GM12891 (cell line): ENCODE measurements around the gene FBXO44.

Source experiments
- DNase-seq: peaks from one replicate; pipeline ENCODE4 v3.0.0; 2011; ENCODE audit warnings: low spot score; ENCODE audit not compliant: insufficient read length
- FAIRE-seq: peaks from 2 replicates; lab custom pipeline; 2011; peaks lifted over from hg19 to GRCh38; lab: Jason Lieb, UNC
- PAX5 ChIP-seq: IDR thresholded peaks from 2 replicates; pipeline ENCODE4 v1.6.1; 2011; ENCODE audit warnings: low read length, moderate library complexity, mild to moderate bottlenecking; ENCODE audit not compliant: insufficient read depth, severe bottlenecking
- POLR2A ChIP-seq: IDR thresholded peaks from 2 replicates; pipeline ENCODE4 v1.6.1; 2011; ENCODE audit warnings: low read depth, low read length, control low read depth
- POLR2AphosphoS5 ChIP-seq: IDR thresholded peaks from 2 replicates; pipeline ENCODE4 v1.6.1; 2011; ENCODE audit warnings: low read depth, low read length, control low read depth
- POU2F2 ChIP-seq: IDR thresholded peaks from 2 replicates; pipeline ENCODE4 v1.6.1; 2011; ENCODE audit warnings: low read depth, mild to moderate bottlenecking, control low read depth, low read length, moderate library complexity
- SPI1 ChIP-seq: IDR thresholded peaks from 2 replicates; pipeline ENCODE4 v1.6.1; 2011; ENCODE audit warnings: low read depth, low read length, control low read depth
- TAF1 ChIP-seq: IDR thresholded peaks from 2 replicates; pipeline ENCODE4 v1.6.1; 2011; ENCODE audit warnings: low read depth, low read length, control low read depth

Gene FBXO44

DNA sequence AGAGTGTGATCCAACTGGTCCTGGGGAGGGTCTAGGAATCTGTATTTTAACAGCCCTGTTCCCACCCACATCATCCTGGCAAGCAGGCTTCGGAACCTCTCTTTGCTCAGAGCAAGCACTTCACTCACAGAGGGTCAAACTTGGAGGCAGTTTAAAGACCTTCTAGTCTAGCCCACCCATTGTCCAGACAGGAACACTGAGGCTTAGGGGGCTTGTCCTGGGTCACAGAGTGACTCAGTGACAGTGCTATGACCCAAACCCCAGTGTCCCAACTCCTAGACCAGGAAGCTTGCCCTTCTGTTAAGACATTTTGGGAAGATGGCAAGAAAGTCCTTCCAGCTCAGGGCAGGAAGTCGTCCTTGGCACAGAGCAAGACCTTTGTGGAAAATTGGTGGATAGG, 36.9 kb upstream of the FBXO44 start:
- TF ChIP-seq PAX5 (no peak), POLR2A (no peak), POLR2AphosphoS5 (no peak), POU2F2 (no peak), SPI1 (no peak), TAF1 (no peak)
- no peak for FAIRE-seq

DNA sequence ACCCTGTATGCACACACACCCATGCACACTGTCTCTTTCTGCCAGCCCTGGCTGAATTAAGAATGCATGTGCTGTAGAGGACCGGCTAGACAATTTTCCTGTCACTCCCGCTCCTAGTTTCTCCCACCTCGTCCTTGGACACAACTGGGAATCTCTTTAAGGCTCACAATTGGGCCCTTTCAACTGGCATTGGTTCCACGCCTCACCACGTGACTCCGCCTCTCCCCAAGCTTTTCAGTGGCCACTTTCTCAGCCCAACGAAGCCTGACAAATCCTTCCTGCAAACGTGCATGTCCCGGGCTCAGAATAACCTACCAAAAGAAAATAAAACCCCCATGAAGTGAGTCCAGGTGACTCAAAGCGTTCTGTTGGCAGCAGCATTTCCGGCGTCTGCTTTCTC, 34.3 kb upstream of the FBXO44 start:
- TF ChIP-seq TAF1: no peak
- TF ChIP-seq POLR2AphosphoS5: no peak
- no peak for TF ChIP-seq SPI1
- no peak for TF ChIP-seq POLR2A
- TF ChIP-seq POU2F2: no peak
- no peak for TF ChIP-seq PAX5
- no peak for FAIRE-seq
- no peak for DNase-seq

More for the DNA sequence above, 36.9 kb upstream of the FBXO44 start:
- no peak for DNase-seq

DNA sequence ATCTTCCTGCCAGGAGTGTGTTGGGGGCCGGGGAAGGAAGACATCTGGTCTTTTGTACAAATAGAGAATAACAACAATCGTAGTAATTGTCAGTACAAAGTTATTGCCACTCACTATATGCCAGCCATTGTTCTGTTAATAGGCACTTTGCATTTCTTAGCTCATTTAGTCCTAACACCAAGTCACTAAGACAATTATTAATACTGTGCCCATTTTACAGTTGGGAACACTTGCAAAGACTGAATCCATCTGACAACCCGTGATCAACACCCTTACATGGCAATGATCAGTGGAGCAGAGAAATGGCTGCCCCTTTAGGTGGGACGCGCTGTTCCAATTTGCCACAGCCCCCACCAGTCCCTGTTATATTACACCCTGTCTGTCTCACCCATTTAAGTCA, 33.8 kb upstream of the FBXO44 start:
- DNase-seq: no peak
- TF ChIP-seq POLR2A: no peak
- no peak for TF ChIP-seq POU2F2
- no peak for TF ChIP-seq TAF1
- TF ChIP-seq PAX5: no peak
- TF ChIP-seq SPI1: no peak
- TF ChIP-seq POLR2AphosphoS5: no peak
- FAIRE-seq: no peak

DNA sequence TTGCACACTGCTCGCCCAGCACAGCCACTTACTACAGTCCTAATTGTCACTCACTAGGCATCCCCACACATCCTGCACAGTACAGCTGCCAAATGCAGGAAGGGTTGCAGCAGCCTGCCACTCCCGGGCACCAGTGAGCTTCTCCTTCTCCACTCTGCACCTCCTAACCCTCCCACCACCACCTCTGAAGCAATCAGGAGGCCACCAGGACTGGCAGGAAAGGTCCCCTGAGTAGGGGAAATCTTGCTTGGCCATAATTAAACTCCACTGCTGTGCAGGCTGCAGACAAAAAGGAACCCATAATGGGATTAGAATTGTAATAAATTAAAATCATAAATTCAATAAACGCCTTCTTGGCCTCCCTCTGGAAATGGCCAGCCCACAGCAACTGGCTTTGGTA, 32.3 kb upstream of the FBXO44 start:
- TF ChIP-seq TAF1 (no peak), PAX5 (no peak), SPI1 (no peak), POLR2A (no peak), POU2F2 (no peak), POLR2AphosphoS5 (no peak)
- DNase-seq (no peak), FAIRE-seq (no peak)

DNA sequence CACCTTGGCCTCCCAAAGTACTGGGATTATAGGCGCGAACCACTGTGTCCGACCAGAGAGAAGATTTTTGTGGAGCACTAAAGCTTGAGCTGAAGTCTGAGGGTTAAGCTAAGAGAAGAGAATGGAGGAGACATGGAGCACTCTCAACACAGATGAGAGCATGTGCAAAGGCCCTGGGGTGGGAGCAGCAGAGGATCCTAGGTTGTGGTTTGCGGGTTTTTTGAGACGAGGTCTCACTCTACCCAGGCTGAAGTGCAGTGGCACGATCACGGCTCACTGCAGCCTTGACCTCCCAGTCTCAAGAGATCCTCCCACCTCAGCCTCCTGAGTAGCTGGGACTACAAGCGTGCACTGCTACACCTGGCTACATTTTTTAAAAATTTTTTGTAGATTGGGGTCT, 31.0 kb upstream of the FBXO44 start:
- DNase-seq: no peak
- TF ChIP-seq TAF1 (no peak), POLR2AphosphoS5 (no peak), POU2F2 (no peak), SPI1 (no peak), POLR2A (no peak), PAX5 (no peak)
- no peak for FAIRE-seq

DNA sequence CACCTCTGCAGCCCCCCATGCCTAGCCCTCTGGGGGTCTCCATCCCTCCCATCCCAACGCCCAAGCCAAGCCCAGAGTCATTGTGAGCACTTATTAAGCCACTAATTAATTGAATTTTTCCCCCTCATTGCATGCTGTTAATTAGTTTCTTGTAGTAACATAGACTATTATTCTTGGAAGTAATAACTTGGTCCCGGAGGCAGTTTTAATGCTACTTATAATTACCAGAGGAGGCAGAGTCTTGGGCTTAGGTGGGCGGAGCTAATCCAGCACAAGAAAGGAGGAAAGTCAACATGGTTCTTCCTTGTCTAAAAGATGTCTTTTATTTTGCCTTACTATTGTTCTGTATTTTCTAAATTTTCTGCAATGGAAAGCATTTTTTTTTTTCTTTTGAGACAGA, 28.1 kb upstream of the FBXO44 start:
- TF ChIP-seq PAX5 (no peak), SPI1 (no peak), POLR2A (no peak), TAF1 (no peak), POLR2AphosphoS5 (no peak), POU2F2 (no peak)
- FAIRE-seq: no peak
- DNase-seq: no peak

DNA sequence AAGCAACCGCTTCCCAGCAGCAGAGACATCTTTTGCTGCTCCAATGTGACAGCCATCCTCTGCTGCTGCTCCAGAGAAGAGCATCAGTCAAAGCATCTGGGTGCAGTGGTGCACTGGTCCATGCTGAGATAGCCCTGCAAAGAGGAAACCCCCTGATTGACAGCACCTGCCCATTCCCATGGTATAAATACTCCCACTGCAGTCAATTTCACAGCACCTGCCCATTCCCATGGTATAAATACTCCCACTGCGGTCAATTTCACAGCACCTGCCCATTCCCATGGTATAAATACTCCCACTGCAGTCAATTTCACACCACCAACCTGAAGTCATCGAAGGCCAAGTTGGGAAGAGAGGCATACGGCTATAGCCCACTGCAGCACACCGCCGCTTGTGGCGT, 25.9 kb upstream of the FBXO44 start:
- TF ChIP-seq POLR2A (no peak), POU2F2 (no peak), SPI1 (no peak), TAF1 (no peak), PAX5 (no peak), POLR2AphosphoS5 (no peak)
- DNase-seq (no peak), FAIRE-seq (no peak)

DNA sequence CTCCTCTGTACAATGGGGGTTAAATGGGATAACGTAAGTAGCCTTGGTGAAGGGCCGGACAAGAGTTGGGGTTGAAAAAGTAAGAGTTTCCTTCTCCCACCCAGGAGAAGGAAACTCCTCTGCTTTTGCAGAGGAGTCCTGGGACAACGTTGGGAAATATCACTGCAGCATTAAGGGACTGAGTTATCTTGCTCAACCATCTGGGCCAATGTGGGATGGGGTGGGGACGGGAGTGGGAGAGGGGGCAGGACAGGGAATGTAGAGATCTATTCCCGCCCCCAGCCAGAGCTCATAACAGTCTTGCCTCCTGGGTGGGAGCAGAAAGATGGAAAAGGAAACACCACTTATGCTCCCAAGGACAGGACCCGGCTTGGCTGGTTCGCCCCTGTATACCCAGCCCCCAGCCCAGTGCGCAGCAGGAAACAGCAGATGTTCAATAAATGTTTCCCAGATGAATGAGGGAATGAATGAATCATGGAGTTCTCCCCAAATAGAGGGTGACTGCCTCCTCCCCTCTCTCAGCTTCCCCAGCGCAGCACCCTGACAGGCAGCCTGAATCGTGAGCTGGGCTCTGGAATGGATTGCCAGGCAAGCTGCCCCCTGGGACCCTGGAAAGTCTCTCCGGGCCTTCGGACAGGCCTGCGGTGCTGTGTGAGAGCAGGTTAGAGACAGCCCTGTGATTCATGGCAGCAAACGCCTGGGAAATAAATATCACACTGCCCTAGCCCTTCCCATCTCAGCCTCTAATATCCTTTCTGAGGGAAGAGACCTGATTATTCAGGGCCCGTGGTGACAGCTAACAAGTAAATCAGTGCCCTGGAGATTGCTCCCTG, 25.3 kb upstream of the FBXO44 start:
- DNase-seq (no peak), FAIRE-seq (no peak)
- TF ChIP-seq SPI1 (no peak), POLR2A (no peak), POLR2AphosphoS5 (no peak), PAX5 (no peak)

DNA sequence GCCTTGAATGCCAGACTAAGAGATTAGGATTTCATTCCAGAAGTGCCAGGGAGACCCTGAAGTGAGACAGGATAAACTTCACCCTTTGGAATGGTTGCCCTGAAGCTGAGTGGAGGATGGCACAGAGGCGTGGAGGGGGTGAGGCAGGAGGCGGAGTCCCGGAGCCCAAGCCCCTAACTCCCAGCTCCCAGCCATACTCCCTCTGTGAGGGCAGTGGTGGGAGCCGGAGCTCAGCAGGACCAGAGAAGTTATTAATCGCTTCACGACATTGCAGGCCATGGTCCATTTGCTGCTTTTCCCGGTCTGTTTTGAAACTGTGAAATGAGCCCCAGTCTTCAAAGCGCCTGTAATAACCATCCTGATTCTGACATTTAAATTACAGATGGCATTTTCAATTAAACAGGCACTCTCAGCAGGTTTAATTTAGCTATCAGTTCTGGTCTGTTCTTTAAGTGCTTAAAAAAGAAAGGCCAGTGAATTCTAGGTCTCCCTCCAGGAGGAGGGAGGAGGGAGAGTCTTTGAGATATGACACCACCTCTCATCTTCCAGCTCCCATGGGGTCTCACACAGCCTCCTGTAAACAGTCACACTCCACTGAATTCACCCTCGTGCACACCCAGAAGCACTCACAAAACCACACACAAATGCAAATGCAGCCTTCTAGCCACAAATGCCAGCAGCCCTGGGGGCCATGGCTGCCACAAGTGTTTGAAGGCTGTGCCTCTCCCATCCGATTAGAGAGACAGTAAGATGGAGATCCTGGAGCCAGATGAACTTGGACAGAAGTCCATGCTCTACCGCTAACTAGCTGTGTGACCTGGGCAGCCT, 20.1 kb upstream of the FBXO44 start:
- TF ChIP-seq TAF1 (no peak), PAX5 (no peak), POLR2AphosphoS5 (no peak), SPI1 (no peak), POU2F2 (no peak), POLR2A (no peak)
- DNase-seq: no peak
- no peak for FAIRE-seq
